K562 (cell line): Measurements from ENCODE around the gene MGRN1. TPM values are rescaled to one million over a fixed set of nuclear protein-coding genes. Genes with fewer than 3 reads are reported as not detected.

Experiments used
- ATAC-seq: fragments of 200-7000 bp; cut with Tn5 transposase; 3 replicates; pipeline ENCODE4 v1.9.1; 2020; ENCODE audit warnings: moderate library complexity
- BruUV-seq: library from RNA; stranded (reverse); fragments of 400-500 nt; replicated peaks from 2 replicates; lab custom pipeline; 2021; lab: Mats Ljungman, UMichigan
- CTCF ChIA-PET: fragments of 300-600 bp; formaldehyde crosslinking; extraction: SDS; loops from one replicate; lab custom pipeline; 2021; ENCODE audit warnings: low intra/inter-chr PET ratio; lab: Yijun Ruan, JAX
- POLR2A ChIA-PET: fragments of 300-600, 350-650 bp; sonication (Branson Sonifier 250); formaldehyde crosslinking; extraction: SDS; loops from one replicate; lab custom pipeline; 2021; ENCODE audit warnings: antibody characterized with exemption, inconsistent platforms; lab: Yijun Ruan, JAX
- DNase-seq, 4 experiments: peaks; one replicate each; pipeline versions ENCODE4 v3.0.0 to v3.0.0-alpha.2; 2011 to 2018; ENCODE audit warnings: low spot score in 3 of 4, mixed read lengths in 3 of 4; ENCODE audit errors: extremely low read depth in 1 of 4
- FAIRE-seq: peaks from 2 replicates; lab custom pipeline; 2011; peaks lifted over from hg19 to GRCh38; lab: Jason Lieb, UNC
- H2AFZ ChIP-seq: 2 replicates; pipeline ENCODE4 v1.6.0; 2011; ENCODE audit warnings: low read depth, low read length, control low read depth, inconsistent platforms
- H3K27ac ChIP-seq: fragments of 200-600 bp; 3 replicates; pipeline ENCODE4 v1.8.0; 2011; ENCODE audit warnings: low read depth, mild to moderate bottlenecking, control low read depth, inconsistent platforms, low read length, moderate library complexity, mixed read lengths; ENCODE audit errors: extremely low read depth
- H3K27me3 ChIP-seq, 2 experiments: fragments of 300-600 bp in 1 of 2; 2 replicates in 1 of 2; 3 replicates in 1 of 2; pipeline versions ENCODE4 v1.6.0 to v1.8.0; 2011; ENCODE audit warnings: inconsistent platforms in 2 of 2, low read length in 2 of 2, mild to moderate bottlenecking in 1 of 2, mixed read lengths in 1 of 2, moderate library complexity in 1 of 2; ENCODE audit not compliant: control insufficient read depth in 2 of 2, insufficient read depth in 2 of 2
- H3K36me3 ChIP-seq: fragments of 300-600 bp; 3 replicates; pipeline ENCODE4 v1.8.0; 2011; ENCODE audit warnings: mild to moderate bottlenecking, low read length, inconsistent platforms; ENCODE audit not compliant: control insufficient read depth, insufficient read depth
- H3K4me1 ChIP-seq, 2 experiments: fragments of 200-600 bp in 1 of 2; replicated peaks in 1 of 2; 2 replicates in 1 of 2; 3 replicates in 1 of 2; pipeline versions ENCODE4 v1.5.1 to v1.8.0; 2011; ENCODE audit warnings: inconsistent platforms in 2 of 2, low read length in 2 of 2, mild to moderate bottlenecking in 1 of 2, mixed read lengths in 1 of 2, moderate library complexity in 1 of 2; ENCODE audit not compliant: control insufficient read depth in 2 of 2, insufficient read depth in 2 of 2
- H3K4me2 ChIP-seq: 2 replicates; pipeline ENCODE4 v1.6.1; 2011; ENCODE audit warnings: low read length, control low read depth, inconsistent platforms, mixed read lengths; ENCODE audit not compliant: insufficient read depth
- H3K4me3 ChIP-seq: fragments of 200-600 bp; sonication (generic), shearing (Covaris generic); 2 replicates; pipeline ENCODE4 v1.5.1; 2016; ENCODE audit warnings: control low read depth, inconsistent platforms
- H3K79me2 ChIP-seq: fragments of 200-600 bp; 3 replicates; pipeline ENCODE4 v1.8.0; 2011; ENCODE audit warnings: low read length, inconsistent platforms; ENCODE audit not compliant: control insufficient read depth, insufficient read depth
- H3K9ac ChIP-seq, 2 experiments: 2 replicates each; pipeline versions ENCODE4 v1.6.0 to v1.6.1; 2011; ENCODE audit warnings: low read depth in 2 of 2, low read length in 2 of 2, control low read depth in 1 of 2, inconsistent platforms in 1 of 2, mild to moderate bottlenecking in 1 of 2, mixed read lengths in 1 of 2; ENCODE audit not compliant: insufficient read depth in 1 of 2
- H3K9me1 ChIP-seq: one replicate; pipeline ENCODE4 v1.6.0; 2011; ENCODE audit warnings: inconsistent platforms, mild to moderate bottlenecking, low read length, moderate library complexity; ENCODE audit not compliant: control insufficient read depth, insufficient read depth
- H3K9me3 ChIP-seq: replicated peaks from 2 replicates; pipeline ENCODE4 v1.5.1; 2011; ENCODE audit warnings: low read depth, low read length, inconsistent platforms; ENCODE audit not compliant: control insufficient read depth, insufficient read depth
- H4K20me1 ChIP-seq: replicated peaks from 2 replicates; pipeline ENCODE4 v1.6.1; 2011; ENCODE audit warnings: low read length, inconsistent platforms, mixed read lengths; ENCODE audit not compliant: control insufficient read depth, insufficient read depth
- THAP7 ChIP-seq: fragments of 250-450 bp; sonication (Bioruptor Pico); IDR thresholded peaks from 2 replicates; pipeline ENCODE4 v1.5.0; 2021
- THRAP3 ChIP-seq: fragments of 450-650 bp; IDR thresholded peaks from 2 replicates; pipeline ENCODE4 v1.6.1; 2016; ENCODE audit warnings: mild to moderate bottlenecking, inconsistent platforms, borderline replicate concordance
- ZBTB43 ChIP-seq: sonication (generic); formaldehyde crosslinking; IDR thresholded peaks from 2 replicates; pipeline ENCODE4 v1.8.0; 2023; ENCODE audit warnings: mild to moderate bottlenecking, missing genetic modification reagents
- WGBS: fragments of 100-300 bp; shearing (Covaris generic); methylation state at CpG from one replicate; pipeline ENCODE4 v1.1.6; 2016; ENCODE audit warnings: low coverage, mixed read lengths; ENCODE audit not compliant: insufficient coverage; ENCODE audit errors: missing lambda C conversion rate; 5-methylcytosine and 5-hydroxymethylcytosine counted together
- in situ Hi-C: fragments of 300-500 bp; cut with MboI; formaldehyde crosslinking; loops from 4 replicates; pipeline ENCODE4 v1.15.0; 2018; ENCODE audit warnings: inconsistent platforms, mixed read lengths
- intact Hi-C: fragments of 100-400 bp; cut with micrococcal nuclease; formaldehyde crosslinking; loops from 2 replicates; pipeline ENCODE4 v1.14.2; 2022
- polyA plus RNA-seq, 8 experiments: library from polyadenylated mRNA; depleted of rRNA in 4 of 8; stranded (reverse) in 5 of 8; unstranded in 3 of 8; fragments of >200 nt; fragmentation: Nextera tagmentation in 2 of 8; fragmentation: Illumina TruSeq in 1 of 8; extraction: Ambion mirVana in 2 of 8; extraction: Trizol in 1 of 8; gene quantifications; 2 replicates each; pipeline versions ENCODE4 v1.2.1 to v1.2.3, GENCODE V29; 2011 to 2014; ENCODE audit warnings: inconsistent platforms in 1 of 8, missing spikeins in 1 of 8
- total RNA-seq, 7 experiments: library from RNA; depleted of rRNA in 6 of 7; stranded (reverse); fragments of >200 nt in 6 of 7; fragmentation: Illumina TruSeq in 2 of 7; extraction: Trizol in 2 of 7; gene quantifications; 2 replicates each; pipeline versions ENCODE4 v1.2.1 to v1.2.3, GENCODE V29; 2011 to 2021; ENCODE audit warnings: low replicate concordance in 1 of 7
- TF ChIP-seq, protein P1 (sequence below): fragments of 450-650 bp; formaldehyde crosslinking; IDR thresholded peaks from 2 replicates; pipeline ENCODE4 v1.4.0; 2020; ENCODE audit warnings: mild to moderate bottlenecking, mixed read lengths

Gene MGRN1
- total and polyA plus RNA-seq, 9 of the 15 experiments (the other 6 are each of a cell fraction or from before 2014, with no cell fraction given): 0.15 to 37.9 (median 6.0) TPM

DNA sequence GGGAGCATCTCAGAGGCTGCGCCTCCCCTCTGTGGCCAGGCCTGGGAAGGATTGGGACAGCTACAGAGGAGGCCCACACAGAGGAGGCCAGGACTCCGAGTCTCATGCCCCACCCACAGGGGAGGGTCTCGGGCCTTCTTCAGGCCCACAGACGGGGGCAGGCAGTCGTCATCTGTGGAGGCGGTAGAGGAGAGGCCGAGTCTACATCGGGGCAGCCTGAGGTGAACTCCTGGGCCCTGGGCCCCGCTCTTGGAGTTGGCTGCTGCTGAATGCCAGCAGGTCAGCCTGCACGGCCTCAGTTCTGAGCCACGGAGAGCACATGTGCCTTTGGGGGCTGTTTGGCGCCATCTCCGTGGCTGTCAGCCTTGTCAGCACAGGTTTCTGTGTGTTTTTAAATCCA is 60.7 kb downstream of the MGRN1 start:
- H3K4me3 ChIP-seq: no peak overlapping the region
- ATAC-seq (no peak), DNase-seq (no peak), FAIRE-seq (no peak)
- H3K4me1 ChIP-seq: peaks cover 0 to 44% of the 10 kb centered on the region in 2 experiments; a peak in 2 of 5 replicates
- no peaks in the 10 kb centered on the region for H3K9me1 ChIP-seq
- H2AFZ ChIP-seq: no peak overlapping the region
- POLR2A ChIA-PET: interaction anchor here (0.7 to 1.3 kb wide), 2 partner anchors 10 to 24 kb away, joined by 3 read pairs; no protein-coding TSS in a partner anchor
- 90% methylated on average over 12 of the region's 13 CpGs for WGBS
- BruUV-seq: no TSS peak
- H3K4me2 ChIP-seq: no peak overlapping the region
- no peak for TF ChIP-seq THRAP3
- no peak for TF ChIP-seq ZBTB43 (CRISPR knock-in tag)
- TF ChIP-seq THAP7 (CRISPR knock-in tag): no peak
- TF ChIP-seq, protein P1, sequence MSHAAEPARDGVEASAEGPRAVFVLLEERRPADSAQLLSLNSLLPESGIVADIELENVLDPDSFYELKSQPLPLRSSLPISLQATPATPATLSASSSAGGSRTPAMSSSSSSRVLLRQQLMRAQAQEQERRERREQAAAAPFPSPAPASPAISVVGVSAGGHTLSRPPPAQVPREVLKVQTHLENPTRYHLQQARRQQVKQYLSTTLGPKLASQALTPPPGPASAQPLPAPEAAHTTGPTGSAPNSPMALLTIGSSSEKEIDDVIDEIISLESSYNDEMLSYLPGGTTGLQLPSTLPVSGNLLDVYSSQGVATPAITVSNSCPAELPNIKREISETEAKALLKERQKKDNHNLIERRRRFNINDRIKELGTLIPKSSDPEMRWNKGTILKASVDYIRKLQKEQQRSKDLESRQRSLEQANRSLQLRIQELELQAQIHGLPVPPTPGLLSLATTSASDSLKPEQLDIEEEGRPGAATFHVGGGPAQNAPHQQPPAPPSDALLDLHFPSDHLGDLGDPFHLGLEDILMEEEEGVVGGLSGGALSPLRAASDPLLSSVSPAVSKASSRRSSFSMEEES (CRISPR knock-in tag): no peak
- intact Hi-C loops (no loop called here), in situ Hi-C loops (no loop called here)
- no peaks in the 10 kb centered on the region for H3K79me2 ChIP-seq
- no peaks in the 10 kb centered on the region for H3K9me3 ChIP-seq
- H4K20me1 ChIP-seq: no peaks in the 10 kb centered on the region
- no peaks in the 10 kb centered on the region for H3K27me3 ChIP-seq
- peaks cover 54% of the 10 kb centered on the region; the same call in 2 of the 3 replicates for H3K36me3 ChIP-seq
- CTCF ChIA-PET: no interaction called here
- H3K27ac ChIP-seq: no peak overlapping the region
- H3K9ac ChIP-seq: no peak overlapping the region; a peak in 1 of 4 replicates
